GM19351 (cell line): ENCODE measurements around the gene MAGI1.
"Not testable (repeated sequence)": the region's sequence is repeated elsewhere in the genome, so short reads cannot be mapped to it uniquely, and the experiment has no call there.

Experiments used
- ATAC-seq: cut with Tn5 transposase; IDR thresholded peaks from one replicate; pipeline ENCODE4 v1.9.1; 2021; ENCODE audit warnings: mild to moderate bottlenecking, moderate library complexity; ENCODE audit not compliant: unreplicated experiment

MAGI1 gene

GRCh38 chr3:66038726-66039589, at the start of gene MAGI1:
TSS of gene MAGI1 (minus strand) at chr3:66038918. CDS start at chr3:66038308, 610 bp downstream.
- peak; percentile 85 for ATAC-seq

GRCh38 chr3:66083784-66084213, 45.1 kb upstream of the MAGI1 start:
- ATAC-seq: no peak

GRCh38 chr3:66083096-66083678, 44.5 kb upstream of the MAGI1 start:
- ATAC-seq: no peak

- ATAC-seq: no peak
These were observed 44.0 kb upstream of the MAGI1 start for GRCh38 chr3:66082679-66083078.

- ATAC-seq: no peak
These were observed 41.4 kb upstream of the MAGI1 start for GRCh38 chr3:66080167-66080566.

GRCh38 chr3:66077973-66078372, 39.3 kb upstream of the MAGI1 start:
- ATAC-seq: no peak

GRCh38 chr3:66076861-66077470, 38.2 kb upstream of the MAGI1 start:
- ATAC-seq: no peak

GRCh38 chr3:66075281-66075680, 36.6 kb upstream of the MAGI1 start:
- no peak for ATAC-seq

- ATAC-seq: no peak
These were observed 34.9 kb upstream of the MAGI1 start for GRCh38 chr3:66073464-66074141.

- no peak for ATAC-seq
These were observed 29.5 kb upstream of the MAGI1 start for GRCh38 chr3:66068255-66068654.

GRCh38 chr3:66066963-66067617, 28.4 kb upstream of the MAGI1 start:
- ATAC-seq: no peak

GRCh38 chr3:66055289-66055688, 16.6 kb upstream of the MAGI1 start:
- ATAC-seq: no peak

- ATAC-seq: no peak
These were observed 14.9 kb upstream of the MAGI1 start for GRCh38 chr3:66053550-66054094.

- no peak for ATAC-seq
These were observed 14.2 kb upstream of the MAGI1 start for GRCh38 chr3:66052721-66053549.

- no peak for ATAC-seq
These were observed 12.1 kb upstream of the MAGI1 start for GRCh38 chr3:66050821-66051220.

GRCh38 chr3:66048051-66048395, 9.3 kb upstream of the MAGI1 start:
- no peak for ATAC-seq

- ATAC-seq: no peak
These were observed 8.8 kb upstream of the MAGI1 start for GRCh38 chr3:66047311-66048050.

GRCh38 chr3:66046321-66046720, 7.6 kb upstream of the MAGI1 start:
- ATAC-seq: not testable (repeated sequence)

GRCh38 chr3:66041828-66042227, 3.1 kb upstream of the MAGI1 start:
- no peak for ATAC-seq
